ENCODE data around the gene PFKFB2.

The PFKFB2 gene

GRCh38 chr1:207022996-207023679 lies 29.9 kb upstream of the PFKFB2 start:
- Histone ChIP-seq H3K27ac (ENCODE audit: low read length) (no peak overlapping the region), H3K4me3 (ENCODE audit: low read length in 2 of 2) (no peak overlapping the region), H3K4me1 (ENCODE audit: control insufficient read depth, insufficient read depth, low read length) (peaks cover 25% of the 10 kb centered on the region), H3K9ac (ENCODE audit: low read length in 2 of 2) (no peak overlapping the region), H3K36me3 (ENCODE audit: control insufficient read depth in 2 of 2, insufficient read depth in 2 of 2, low read length in 2 of 2) (no peaks in the 10 kb centered on the region), H3K27me3 (ENCODE audit: control insufficient read depth in 1 of 2, insufficient read depth in 2 of 2, low read length in 2 of 2) (peaks cover 4% of the 10 kb centered on the region in 2 donors), H3K9me3 (ENCODE audit: control insufficient read depth in 2 of 2, low read length in 2 of 2) (no peaks in the 10 kb centered on the region)

- Histone ChIP-seq H3K9ac (ENCODE audit: low read length in 2 of 2) (no peak overlapping the region), H3K4me3 (ENCODE audit: low read length in 2 of 2) (no peak overlapping the region), H3K27me3 (ENCODE audit: control insufficient read depth in 1 of 2, insufficient read depth in 2 of 2, low read length in 2 of 2) (peaks cover 0 to 3% of the 10 kb centered on the region in 2 donors), H3K36me3 (ENCODE audit: control insufficient read depth in 2 of 2, insufficient read depth in 2 of 2, low read length in 2 of 2) (no peaks in the 10 kb centered on the region), H3K27ac (ENCODE audit: low read length) (no peak overlapping the region), H3K9me3 (ENCODE audit: control insufficient read depth in 2 of 2, low read length in 2 of 2) (no peaks in the 10 kb centered on the region), H3K4me1 (ENCODE audit: control insufficient read depth, insufficient read depth, low read length) (peaks cover 25% of the 10 kb centered on the region)
Observed at GRCh38 chr1:207024202-207025145, 28.6 kb upstream of the PFKFB2 start.

GRCh38 chr1:207025146-207025880 lies 27.8 kb upstream of the PFKFB2 start:
- Histone ChIP-seq H3K36me3 (ENCODE audit: control insufficient read depth in 2 of 2, insufficient read depth in 2 of 2, low read length in 2 of 2) (no peaks in the 10 kb centered on the region), H3K9ac (ENCODE audit: low read length in 2 of 2) (peak overlapping the region in 1 of 2 donors; percentile 29), H3K27me3 (ENCODE audit: control insufficient read depth in 1 of 2, insufficient read depth in 2 of 2, low read length in 2 of 2) (no peaks in the 10 kb centered on the region), H3K4me1 (ENCODE audit: control insufficient read depth, insufficient read depth, low read length) (peaks cover 25% of the 10 kb centered on the region), H3K4me3 (ENCODE audit: low read length in 2 of 2) (peak overlapping the region in 1 of 2 donors; percentile 15), H3K9me3 (ENCODE audit: control insufficient read depth in 2 of 2, low read length in 2 of 2) (no peaks in the 10 kb centered on the region), H3K27ac (ENCODE audit: low read length) (peak overlapping the region; percentile 64)

- H3K4me1 ChIP-seq (ENCODE audit: control insufficient read depth, insufficient read depth, low read length): peaks cover 25% of the 10 kb centered on the region
- H3K27ac ChIP-seq (ENCODE audit: low read length): peak overlapping the region; percentile 64
- no peak overlapping the region for H3K9ac ChIP-seq (ENCODE audit: low read length in 2 of 2)
- H3K4me3 ChIP-seq (ENCODE audit: low read length in 2 of 2): no peak overlapping the region
- H3K36me3 ChIP-seq (ENCODE audit: control insufficient read depth in 2 of 2, insufficient read depth in 2 of 2, low read length in 2 of 2): no peaks in the 10 kb centered on the region
- H3K27me3 ChIP-seq (ENCODE audit: control insufficient read depth in 1 of 2, insufficient read depth in 2 of 2, low read length in 2 of 2): peaks cover 0 to 1% of the 10 kb centered on the region in 2 donors
- no peaks in the 10 kb centered on the region for H3K9me3 ChIP-seq (ENCODE audit: control insufficient read depth in 2 of 2, low read length in 2 of 2)
Observed at GRCh38 chr1:207026104-207026534, 27.0 kb upstream of the PFKFB2 start.

GRCh38 chr1:207027206-207027777 lies 25.8 kb upstream of the PFKFB2 start:
- Histone ChIP-seq H3K9me3 (ENCODE audit: control insufficient read depth in 2 of 2, low read length in 2 of 2) (no peaks in the 10 kb centered on the region), H3K27ac (ENCODE audit: low read length) (no peak overlapping the region), H3K4me3 (ENCODE audit: low read length in 2 of 2) (no peak overlapping the region), H3K4me1 (ENCODE audit: control insufficient read depth, insufficient read depth, low read length) (peaks cover 23% of the 10 kb centered on the region), H3K27me3 (ENCODE audit: control insufficient read depth in 1 of 2, insufficient read depth in 2 of 2, low read length in 2 of 2) (peaks cover 0 to 5% of the 10 kb centered on the region in 2 donors), H3K9ac (ENCODE audit: low read length in 2 of 2) (no peak overlapping the region), H3K36me3 (ENCODE audit: control insufficient read depth in 2 of 2, insufficient read depth in 2 of 2, low read length in 2 of 2) (no peaks in the 10 kb centered on the region)

GRCh38 chr1:207027921-207028320 lies 25.2 kb upstream of the PFKFB2 start:
- Histone ChIP-seq H3K36me3 (ENCODE audit: control insufficient read depth in 2 of 2, insufficient read depth in 2 of 2, low read length in 2 of 2) (no peaks in the 10 kb centered on the region), H3K4me3 (ENCODE audit: low read length in 2 of 2) (no peak overlapping the region), H3K9ac (ENCODE audit: low read length in 2 of 2) (no peak overlapping the region), H3K27me3 (ENCODE audit: control insufficient read depth in 1 of 2, insufficient read depth in 2 of 2, low read length in 2 of 2) (peaks cover 0 to 5% of the 10 kb centered on the region in 2 donors), H3K4me1 (ENCODE audit: control insufficient read depth, insufficient read depth, low read length) (peaks cover 21% of the 10 kb centered on the region), H3K27ac (ENCODE audit: low read length) (no peak overlapping the region), H3K9me3 (ENCODE audit: control insufficient read depth in 2 of 2, low read length in 2 of 2) (no peaks in the 10 kb centered on the region)

GRCh38 chr1:207028884-207029650 lies 24.0 kb upstream of the PFKFB2 start:
- Histone ChIP-seq H3K36me3 (ENCODE audit: control insufficient read depth in 2 of 2, insufficient read depth in 2 of 2, low read length in 2 of 2) (no peaks in the 10 kb centered on the region), H3K9ac (ENCODE audit: low read length in 2 of 2) (no peak overlapping the region), H3K9me3 (ENCODE audit: control insufficient read depth in 2 of 2, low read length in 2 of 2) (no peaks in the 10 kb centered on the region), H3K4me3 (ENCODE audit: low read length in 2 of 2) (no peak overlapping the region), H3K27ac (ENCODE audit: low read length) (no peak overlapping the region), H3K4me1 (ENCODE audit: control insufficient read depth, insufficient read depth, low read length) (peaks cover 21% of the 10 kb centered on the region), H3K27me3 (ENCODE audit: control insufficient read depth in 1 of 2, insufficient read depth in 2 of 2, low read length in 2 of 2) (peaks cover 0 to 5% of the 10 kb centered on the region in 2 donors)

- Histone ChIP-seq H3K9ac (ENCODE audit: low read length in 2 of 2) (no peak overlapping the region), H3K9me3 (ENCODE audit: control insufficient read depth in 2 of 2, low read length in 2 of 2) (no peaks in the 10 kb centered on the region), H3K27ac (ENCODE audit: low read length) (no peak overlapping the region), H3K4me1 (ENCODE audit: control insufficient read depth, insufficient read depth, low read length) (peaks cover 13% of the 10 kb centered on the region), H3K27me3 (ENCODE audit: control insufficient read depth in 1 of 2, insufficient read depth in 2 of 2, low read length in 2 of 2) (peaks cover 0 to 5% of the 10 kb centered on the region in 2 donors), H3K36me3 (ENCODE audit: control insufficient read depth in 2 of 2, insufficient read depth in 2 of 2, low read length in 2 of 2) (no peaks in the 10 kb centered on the region), H3K4me3 (ENCODE audit: low read length in 2 of 2) (no peak overlapping the region)
Observed at GRCh38 chr1:207029701-207030521, 23.2 kb upstream of the PFKFB2 start.

- Histone ChIP-seq H3K4me3 (ENCODE audit: low read length in 2 of 2) (no peak overlapping the region), H3K36me3 (ENCODE audit: control insufficient read depth in 2 of 2, insufficient read depth in 2 of 2, low read length in 2 of 2) (no peaks in the 10 kb centered on the region), H3K9ac (ENCODE audit: low read length in 2 of 2) (no peak overlapping the region), H3K9me3 (ENCODE audit: control insufficient read depth in 2 of 2, low read length in 2 of 2) (no peaks in the 10 kb centered on the region), H3K4me1 (ENCODE audit: control insufficient read depth, insufficient read depth, low read length) (peaks cover 7% of the 10 kb centered on the region), H3K27ac (ENCODE audit: low read length) (no peak overlapping the region), H3K27me3 (ENCODE audit: control insufficient read depth in 1 of 2, insufficient read depth in 2 of 2, low read length in 2 of 2) (peaks cover 0 to 5% of the 10 kb centered on the region in 2 donors)
Observed at GRCh38 chr1:207030522-207031009, 22.5 kb upstream of the PFKFB2 start.
